ENCODE data around the gene LDB3.

The LDB3 gene

GRCh38 chr10:86756511-86757112 lies 88.3 kb downstream of the LDB3 start, which contains the start of gene BMPR1A:
BMPR1A (plus strand) TSS chr10:86756619; CDS start chr10:86876019, 119,400 bp downstream.
- FAIRE-seq (peak; percentile 86), DNase-seq (ENCODE audit: insufficient read length, low spot score) (no peak)

- FAIRE-seq (no peak), DNase-seq (ENCODE audit: insufficient read length, low spot score) (no peak)
Measured at GRCh38 chr10:86757113-86757972, 89.0 kb downstream of the LDB3 start.

GRCh38 chr10:86758189-86759072 lies 90.1 kb downstream of the LDB3 start:
- no peak for DNase-seq (ENCODE audit: insufficient read length, low spot score)
- no peak for FAIRE-seq

- no peak for FAIRE-seq
Measured at GRCh38 chr10:86759073-86759672, 90.9 kb downstream of the LDB3 start.

GRCh38 chr10:86763404-86763803 lies 95.1 kb downstream of the LDB3 start:
- no peak for DNase-seq (ENCODE audit: insufficient read length, low spot score)
- FAIRE-seq, result no peak

More at GRCh38 chr10:86759073-86759672, 90.9 kb downstream of the LDB3 start:
- DNase-seq (ENCODE audit: insufficient read length, low spot score), result no peak

GRCh38 chr10:86765548-86765947 lies 97.2 kb downstream of the LDB3 start:
- FAIRE-seq, result no peak

GRCh38 chr10:86768412-86769062 lies 100.2 kb downstream of the LDB3 start:
- DNase-seq (ENCODE audit: insufficient read length, low spot score), result no peak
- no peak for FAIRE-seq

More at GRCh38 chr10:86765548-86765947, 97.2 kb downstream of the LDB3 start:
- no peak for DNase-seq (ENCODE audit: insufficient read length, low spot score)

- FAIRE-seq, result no peak
Measured at GRCh38 chr10:86769991-86770390, 101.7 kb downstream of the LDB3 start.

GRCh38 chr10:86770412-86770960 lies 102.2 kb downstream of the LDB3 start:
- FAIRE-seq, result no peak
- no peak for DNase-seq (ENCODE audit: insufficient read length, low spot score)

More at GRCh38 chr10:86769991-86770390, 101.7 kb downstream of the LDB3 start:
- DNase-seq (ENCODE audit: insufficient read length, low spot score), result no peak

GRCh38 chr10:86773498-86773897 lies 105.2 kb downstream of the LDB3 start:
- FAIRE-seq (no peak), DNase-seq (ENCODE audit: insufficient read length, low spot score) (no peak)

- DNase-seq (ENCODE audit: insufficient read length, low spot score), result peak; percentile 61
- FAIRE-seq, result no peak
Measured at GRCh38 chr10:86775056-86775869, 107.0 kb downstream of the LDB3 start.

- DNase-seq (ENCODE audit: insufficient read length, low spot score), result no peak
Measured at GRCh38 chr10:86775870-86776180, 107.5 kb downstream of the LDB3 start.

GRCh38 chr10:86779220-86780017 lies 111.1 kb downstream of the LDB3 start:
- no peak for FAIRE-seq

More at GRCh38 chr10:86775870-86776180, 107.5 kb downstream of the LDB3 start:
- FAIRE-seq, result no peak

GRCh38 chr10:86782701-86783418 lies 114.5 kb downstream of the LDB3 start:
- no peak for DNase-seq (ENCODE audit: insufficient read length, low spot score)
- FAIRE-seq, result no peak

More at GRCh38 chr10:86779220-86780017, 111.1 kb downstream of the LDB3 start:
- DNase-seq (ENCODE audit: insufficient read length, low spot score), result no peak

- no peak for FAIRE-seq
Measured at GRCh38 chr10:86785037-86785436, 116.7 kb downstream of the LDB3 start.

More at GRCh38 chr10:86785037-86785436, 116.7 kb downstream of the LDB3 start:
- no peak for DNase-seq (ENCODE audit: insufficient read length, low spot score)

Measured in HTR-8/SVneo (cell line).